HG03571 (cell line): ENCODE measurements around the gene PABPC1L.

Experiments
- ATAC-seq: cut with Tn5 transposase; IDR thresholded peaks from one replicate; pipeline ENCODE4 v1.9.1; 2021; ENCODE audit not compliant: unreplicated experiment

The PABPC1L gene

DNA sequence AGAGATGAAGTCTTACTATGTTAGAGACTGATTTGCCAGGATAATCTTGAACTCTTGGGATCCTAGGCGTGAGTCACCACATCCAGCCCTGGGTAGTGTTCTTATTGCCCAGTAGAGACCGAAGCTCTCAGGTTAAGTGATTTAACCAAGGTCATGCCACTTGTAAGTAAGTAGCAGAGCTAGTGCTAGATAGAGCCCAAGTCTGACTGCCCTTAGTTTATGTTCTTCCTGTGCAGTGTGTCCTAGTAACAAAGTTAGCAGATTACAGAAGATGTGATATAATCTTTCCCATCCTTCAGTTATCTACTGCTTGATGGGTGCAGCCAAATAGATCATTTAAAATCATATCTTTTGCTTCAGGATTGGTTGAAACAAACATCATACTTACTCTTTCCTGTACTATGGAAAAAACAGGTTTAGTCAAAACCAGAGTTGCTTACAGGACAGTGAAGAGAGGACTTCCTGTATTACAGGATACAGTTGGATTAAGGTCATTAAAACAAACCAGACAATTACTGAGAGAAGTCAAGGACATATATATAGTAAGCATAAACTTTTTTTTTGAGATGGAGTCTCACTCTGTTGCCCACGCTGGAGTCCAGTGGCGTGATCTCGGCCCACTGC is 9.5 kb upstream of the PABPC1L start:
- ATAC-seq, result no peak

DNA sequence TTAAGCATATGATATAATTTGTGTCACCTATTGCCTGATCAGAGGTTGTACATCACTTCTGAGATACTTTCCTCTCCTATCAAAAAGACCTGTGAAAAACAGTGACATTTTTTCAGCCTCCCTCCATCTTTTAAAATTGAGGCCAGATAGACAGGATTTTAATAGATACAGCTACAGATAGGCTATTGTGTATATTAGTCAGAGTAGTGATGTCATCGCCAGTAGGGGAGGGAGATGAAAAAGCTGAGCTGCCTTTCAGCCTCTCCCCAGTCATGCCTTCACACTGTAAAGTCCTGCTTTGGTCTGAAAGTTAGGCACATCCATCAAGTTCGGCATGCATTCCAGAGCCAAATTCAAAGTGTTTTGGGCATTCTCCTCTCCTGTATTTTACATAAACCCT is 7.9 kb upstream of the PABPC1L start:
- no peak for ATAC-seq

DNA sequence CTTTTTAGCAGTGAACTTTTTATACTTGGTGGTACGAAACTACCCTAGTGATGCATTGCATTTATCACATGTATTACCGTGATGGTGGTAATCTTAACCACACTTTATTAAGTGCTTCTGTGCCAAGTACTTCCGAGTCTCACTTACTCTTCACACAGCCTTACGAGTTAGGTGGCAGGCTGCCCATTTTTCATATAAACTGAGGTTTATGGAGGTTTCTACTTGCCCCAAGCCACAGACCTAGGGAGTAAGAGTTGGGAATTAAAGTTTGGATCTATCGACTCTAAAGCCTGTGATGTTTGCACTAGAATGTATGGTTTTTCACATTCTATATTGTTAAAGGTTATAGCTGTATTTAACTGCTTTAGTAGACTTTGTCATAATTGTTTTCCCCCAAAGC is 5.5 kb upstream of the PABPC1L start:
- ATAC-seq, result no peak

DNA sequence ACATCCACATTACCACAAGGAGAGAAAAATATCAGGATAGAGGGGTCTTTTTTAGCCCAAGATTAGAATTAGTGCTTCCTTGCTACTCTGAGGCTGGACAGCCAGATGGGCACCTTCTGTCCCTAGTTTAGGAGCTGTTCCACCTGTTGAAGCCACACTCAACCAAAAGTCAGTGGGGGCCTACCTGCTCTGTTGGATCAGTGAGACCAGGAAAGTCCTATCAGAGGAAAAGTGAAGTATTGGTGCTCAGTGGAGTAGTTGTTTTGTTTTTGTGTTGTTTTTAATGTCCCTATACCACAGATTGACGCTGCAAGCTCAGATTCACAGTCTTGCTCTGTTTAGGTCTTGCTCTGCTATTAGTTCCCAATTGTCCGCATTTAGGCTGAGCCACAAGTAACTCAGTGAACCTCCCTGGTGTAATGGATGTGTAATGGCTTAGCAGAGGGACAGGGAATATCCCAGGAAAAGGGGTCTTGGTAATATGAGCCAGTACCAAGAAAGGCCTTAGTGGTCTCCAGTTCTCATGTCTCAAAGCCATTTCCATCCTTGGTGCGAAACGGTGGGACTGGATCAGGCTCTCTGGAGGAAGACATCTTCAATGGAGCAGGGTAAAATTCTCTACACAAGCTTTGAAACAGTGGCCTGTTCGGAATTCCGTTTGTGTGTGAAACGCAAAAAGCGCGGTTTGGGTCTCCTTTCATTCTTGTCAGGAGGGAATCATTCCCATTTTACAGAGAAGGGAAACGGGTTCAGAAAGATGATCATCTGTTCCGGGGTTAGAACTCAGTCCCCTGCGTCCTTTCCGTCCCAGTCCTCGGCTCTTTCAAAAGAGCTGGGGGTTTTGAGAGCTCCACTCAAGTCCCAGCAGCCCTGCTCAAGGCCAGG is 631 bp upstream of the PABPC1L start:
- ATAC-seq, result no peak

DNA sequence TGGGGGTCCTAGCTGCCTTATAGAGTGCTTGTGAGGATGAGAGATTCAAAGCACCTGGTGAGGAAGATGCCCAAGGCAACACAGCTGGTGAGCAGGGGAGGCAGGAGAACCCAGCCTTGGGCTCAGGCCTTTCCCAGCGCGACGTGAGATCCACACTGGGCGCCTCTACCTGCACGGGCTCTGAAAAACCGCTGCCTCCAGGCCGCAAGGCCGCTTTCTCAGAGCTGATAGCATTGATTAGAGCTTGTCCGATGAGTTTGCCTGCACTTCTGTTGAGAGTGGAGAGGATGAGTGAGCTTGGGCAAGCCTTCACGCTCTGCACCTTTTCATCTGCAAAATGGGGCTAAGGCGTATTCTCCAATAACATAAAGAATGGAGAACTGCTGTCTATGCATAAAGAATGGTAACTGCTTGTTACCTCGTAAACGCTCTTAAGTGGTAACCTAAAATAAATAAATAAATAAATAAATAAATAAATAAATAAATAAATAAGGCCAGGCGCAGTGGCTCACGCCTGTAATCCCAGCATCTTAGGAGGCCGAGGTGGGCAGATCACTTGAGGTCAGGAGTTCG is 916 bp downstream of the PABPC1L start:
- no peak for ATAC-seq

DNA sequence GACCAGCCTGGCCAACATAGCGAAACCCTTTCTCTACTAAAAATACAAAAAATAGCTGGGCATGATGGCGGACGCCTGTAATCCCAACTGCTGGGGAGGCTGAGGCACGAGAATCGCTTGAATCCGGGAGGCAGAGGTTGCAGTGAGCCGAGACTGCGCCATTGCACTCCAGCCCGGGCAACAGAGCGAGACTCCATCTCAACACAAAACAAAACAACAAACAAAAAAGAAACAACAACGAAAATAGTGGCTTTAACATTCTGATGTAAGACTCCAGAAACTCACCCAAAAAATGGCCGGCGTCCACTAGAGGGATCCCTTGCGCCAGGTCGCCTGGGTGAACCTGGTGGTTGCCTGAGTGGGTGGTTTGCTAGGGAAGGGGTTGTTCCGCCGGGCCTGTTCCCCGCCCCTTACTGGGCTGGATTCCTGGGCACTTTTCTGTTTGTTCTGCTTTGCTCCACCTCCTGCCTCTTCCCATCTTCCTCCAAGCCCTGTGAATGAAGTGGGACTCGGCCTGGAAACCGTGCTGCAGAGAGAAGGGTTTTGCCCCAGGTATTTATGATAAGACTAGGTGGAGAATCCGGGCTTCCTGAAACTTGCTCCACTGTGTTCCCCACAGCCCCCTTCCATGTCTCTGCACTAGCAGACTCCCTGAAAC is 1.5 kb downstream of the PABPC1L start:
- ATAC-seq, result no peak

DNA sequence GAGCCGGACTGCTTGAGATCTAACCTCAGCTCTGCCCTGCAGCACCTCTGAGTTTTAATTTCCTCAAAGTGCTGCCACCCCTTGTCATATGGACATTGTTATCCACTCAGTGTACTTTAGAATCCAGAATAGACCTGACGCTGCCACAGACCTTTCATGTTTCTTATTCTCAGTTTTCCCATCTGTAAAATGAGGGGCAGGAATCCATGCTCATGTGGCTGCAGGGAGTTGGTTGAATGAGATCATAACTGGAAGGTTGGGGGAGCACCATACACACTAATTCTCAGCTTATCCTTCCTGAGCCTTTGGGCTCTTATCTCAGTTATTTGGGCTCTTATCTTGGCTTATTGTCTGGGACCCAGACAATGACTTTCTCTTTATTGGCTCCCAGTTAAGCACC is 2.3 kb downstream of the PABPC1L start:
- ATAC-seq, result no peak

DNA sequence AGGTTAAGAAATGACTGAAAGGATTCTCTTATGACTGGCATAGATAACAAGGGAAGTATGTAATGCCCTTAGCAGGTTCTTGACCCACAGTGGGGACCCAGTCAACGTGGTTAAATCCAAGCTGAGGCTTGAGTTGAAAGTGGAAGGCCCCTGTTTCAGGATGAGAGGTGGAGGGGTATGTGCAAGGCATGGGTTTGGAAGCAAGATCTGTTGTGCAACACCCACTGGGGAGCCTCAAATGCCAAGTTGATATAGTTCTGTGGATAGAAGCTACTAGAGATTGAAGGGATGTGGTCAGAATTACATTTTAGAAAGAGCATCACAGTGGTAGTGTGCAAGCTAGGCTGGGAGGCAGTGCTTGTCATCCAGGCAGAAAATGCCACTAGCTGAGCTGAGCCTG is 5.1 kb downstream of the PABPC1L start:
- no peak for ATAC-seq

DNA sequence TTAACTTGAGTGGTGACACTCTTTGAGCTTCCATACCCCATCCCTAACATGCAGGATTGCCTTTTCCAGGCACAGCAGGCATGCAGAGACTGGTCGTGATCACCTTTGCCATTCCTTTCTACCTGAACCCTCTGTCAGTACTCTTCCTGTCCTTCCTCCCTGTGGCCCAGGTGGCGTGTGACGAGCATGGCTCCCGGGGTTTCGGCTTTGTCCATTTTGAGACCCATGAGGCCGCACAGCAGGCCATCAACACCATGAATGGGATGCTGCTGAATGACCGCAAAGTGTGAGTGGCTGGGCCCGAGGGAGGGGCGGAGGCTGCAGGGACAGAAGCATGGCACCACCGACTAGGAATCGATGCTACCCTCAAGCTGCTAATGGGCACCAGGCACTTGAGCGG is 6.7 kb downstream of the PABPC1L start:
- no peak for ATAC-seq

DNA sequence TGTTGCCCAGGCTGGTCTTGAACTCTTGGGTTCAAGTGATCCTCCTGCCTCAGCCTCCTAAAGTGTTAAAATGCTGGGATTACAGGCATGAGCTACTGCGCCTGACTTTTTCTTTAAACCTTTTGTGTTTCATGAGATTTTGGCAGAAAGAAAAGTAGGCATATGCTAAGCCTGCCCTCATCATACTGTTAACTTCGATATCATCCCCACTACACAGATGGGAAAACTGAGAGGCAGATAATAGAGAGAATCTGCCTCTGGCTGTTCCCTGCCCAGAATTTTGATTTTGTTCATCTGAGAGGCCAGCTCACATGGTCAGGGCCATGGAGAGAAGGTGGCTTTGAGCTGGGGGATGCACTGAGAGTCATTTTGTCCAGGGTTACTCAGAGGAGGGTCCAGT is 7.5 kb downstream of the PABPC1L start:
- ATAC-seq, result no peak

DNA sequence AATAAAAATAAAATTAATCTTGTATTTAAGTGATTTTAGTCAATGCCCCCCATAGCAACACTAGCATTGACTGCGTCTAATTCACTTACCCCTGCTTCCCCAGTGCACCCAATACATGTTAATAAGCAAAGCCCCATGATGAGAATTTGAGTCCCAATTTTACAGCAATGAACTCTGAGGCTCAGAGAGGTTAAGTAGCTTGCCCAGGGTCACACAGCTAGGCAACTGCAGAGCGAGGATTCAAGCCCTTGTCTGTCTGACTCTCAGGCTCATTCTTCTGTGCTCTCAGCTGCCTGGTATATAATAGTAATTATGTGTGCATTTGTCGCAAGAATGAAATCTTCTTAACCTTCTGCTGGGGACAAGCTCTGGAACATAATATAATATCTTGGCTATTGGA is 8.5 kb downstream of the PABPC1L start:
- ATAC-seq, result no peak

DNA sequence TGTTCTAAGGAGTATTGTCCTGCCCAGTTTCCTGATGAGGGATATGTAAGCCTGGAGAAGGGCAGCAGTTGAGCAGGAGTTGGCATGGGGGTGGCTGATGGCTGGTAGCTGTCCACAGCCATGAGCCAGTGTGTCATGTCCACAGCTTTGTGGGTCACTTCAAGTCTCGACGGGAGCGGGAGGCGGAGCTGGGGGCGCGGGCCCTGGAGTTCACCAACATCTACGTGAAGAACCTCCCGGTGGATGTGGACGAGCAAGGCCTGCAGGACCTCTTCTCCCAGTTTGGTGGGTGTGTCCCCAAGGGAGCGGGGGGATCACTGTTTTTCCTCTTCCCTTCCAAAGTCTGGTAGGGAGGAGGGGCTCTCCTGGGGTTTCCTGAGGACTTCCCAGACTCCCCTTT is 8.9 kb downstream of the PABPC1L start:
- ATAC-seq, result no peak

DNA sequence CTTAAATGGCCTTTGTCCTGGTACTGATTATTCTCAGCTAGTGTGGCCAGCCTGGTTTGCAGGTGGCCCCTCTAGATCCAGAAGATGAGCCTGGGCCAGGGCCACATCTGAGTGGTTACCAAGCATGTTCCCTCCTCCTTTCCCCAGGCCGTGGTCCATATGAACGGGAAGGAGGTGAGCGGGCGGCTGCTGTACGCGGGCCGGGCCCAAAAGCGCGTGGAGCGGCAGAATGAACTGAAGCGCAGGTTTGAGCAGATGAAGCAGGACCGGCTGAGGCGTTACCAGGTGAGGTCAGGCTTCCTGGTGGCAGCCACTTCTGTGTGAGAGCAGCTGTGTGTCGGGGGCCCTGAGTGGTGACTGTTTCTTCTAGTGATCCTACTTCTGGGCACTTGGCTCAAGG is 11.6 kb downstream of the PABPC1L start:
- no peak for ATAC-seq

DNA sequence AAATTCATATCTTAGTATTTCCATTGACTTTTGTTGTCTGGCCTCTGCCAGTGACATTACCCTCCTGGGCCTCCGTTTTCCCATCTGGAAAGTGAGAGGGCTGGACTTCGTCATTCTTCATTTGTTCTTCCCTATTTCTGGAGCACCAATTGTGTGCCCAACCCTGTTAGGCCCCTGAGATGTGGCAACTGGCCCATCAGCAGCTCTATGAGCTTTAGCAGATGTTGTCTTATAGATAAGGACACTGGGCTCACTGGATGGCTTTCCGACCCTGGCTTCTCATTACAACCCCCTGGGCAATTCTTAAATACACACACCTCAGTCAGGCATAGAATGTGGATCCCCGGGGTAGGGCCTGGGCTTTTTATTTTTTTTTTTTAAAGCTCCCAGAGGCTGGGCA is 14.7 kb downstream of the PABPC1L start:
- no peak for ATAC-seq

DNA sequence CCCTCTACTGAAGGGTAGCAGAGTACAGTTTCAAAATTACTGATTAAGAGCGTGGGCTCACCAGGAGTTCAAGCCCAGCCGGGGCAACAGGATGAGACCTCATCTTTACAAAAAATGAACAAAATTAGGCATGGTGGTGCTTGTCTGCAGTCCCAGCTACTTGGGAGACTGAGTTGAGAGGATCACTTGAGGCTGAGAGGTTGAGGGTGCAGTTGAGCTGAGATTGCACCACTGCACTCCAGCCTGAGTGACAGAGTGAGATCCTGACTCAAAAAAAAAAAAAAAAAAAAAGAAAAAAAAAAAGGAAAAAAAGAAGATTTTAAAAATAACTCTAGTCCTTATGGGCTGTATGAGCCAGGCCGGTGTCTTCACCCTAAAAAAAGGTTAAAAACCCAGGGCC is 18.7 kb downstream of the PABPC1L start:
- no peak for ATAC-seq

DNA sequence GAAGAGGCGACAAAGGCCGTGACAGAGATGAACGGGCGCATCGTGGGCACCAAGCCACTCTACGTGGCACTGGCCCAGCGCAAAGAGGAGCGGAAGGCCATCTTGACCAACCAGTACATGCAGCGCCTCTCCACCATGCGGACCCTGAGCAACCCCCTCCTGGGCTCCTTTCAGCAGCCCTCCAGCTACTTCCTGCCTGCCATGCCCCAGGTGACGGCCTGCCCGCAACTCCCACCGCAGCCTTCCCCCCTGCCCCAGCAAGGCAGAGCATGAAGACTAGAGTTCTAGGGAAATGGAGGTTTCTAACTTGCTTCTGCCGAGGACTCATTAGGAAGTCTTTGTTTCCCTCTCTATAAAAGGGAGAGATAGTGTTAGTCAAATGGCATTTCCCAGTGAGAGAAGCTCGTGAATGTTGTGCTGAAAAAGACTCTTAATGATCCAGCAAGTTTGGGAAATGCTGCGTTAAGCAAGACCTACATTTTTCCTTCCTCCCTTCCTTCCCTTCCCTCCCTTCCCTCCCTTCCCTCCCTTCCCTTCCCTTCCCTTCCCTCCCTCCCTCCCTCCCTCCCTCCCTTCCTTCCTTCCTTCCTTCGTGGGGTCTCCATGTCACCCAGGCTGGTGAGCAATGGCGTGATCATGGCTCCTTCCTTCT is 20.8 kb downstream of the PABPC1L start:
- ATAC-seq, result no peak

DNA sequence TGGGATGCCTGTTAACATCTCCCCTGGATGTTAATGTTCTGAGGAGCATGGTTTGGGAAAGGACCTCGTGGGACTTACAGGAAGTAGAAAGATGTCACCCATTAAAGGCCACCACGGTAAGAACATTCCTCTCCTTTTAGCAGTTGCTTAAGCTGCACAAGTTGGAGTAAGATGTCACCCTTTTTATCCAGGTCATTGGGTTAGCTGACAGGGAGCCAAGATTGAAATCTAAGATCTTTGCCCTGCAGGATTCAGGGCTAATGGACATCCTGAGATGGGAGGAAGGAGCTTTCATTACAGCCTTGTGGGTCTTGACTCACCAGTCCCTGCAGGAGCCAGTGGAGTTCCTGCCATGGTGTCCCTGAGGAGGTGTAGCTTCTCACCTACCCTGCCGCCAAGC is 22.1 kb downstream of the PABPC1L start:
- no peak for ATAC-seq

DNA sequence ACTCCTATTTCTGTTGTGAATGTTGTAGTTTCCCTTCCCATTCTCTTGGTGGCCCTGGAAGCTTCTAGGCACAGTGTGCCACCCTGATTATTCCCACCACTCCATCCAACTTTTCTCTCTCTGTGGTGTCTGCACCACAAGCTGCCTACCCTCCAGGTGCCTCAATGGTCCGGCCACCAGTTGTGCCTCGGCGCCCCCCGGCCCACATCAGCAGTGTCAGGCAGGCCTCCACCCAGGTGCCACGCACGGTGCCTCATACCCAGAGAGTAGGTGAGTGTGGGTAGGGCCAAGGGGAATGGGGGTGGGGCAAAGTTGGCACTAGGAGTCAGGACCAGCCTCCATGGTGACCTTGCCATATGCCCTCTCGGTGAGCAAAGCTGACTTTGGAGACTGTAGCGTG is 23.1 kb downstream of the PABPC1L start:
- ATAC-seq, result no peak

DNA sequence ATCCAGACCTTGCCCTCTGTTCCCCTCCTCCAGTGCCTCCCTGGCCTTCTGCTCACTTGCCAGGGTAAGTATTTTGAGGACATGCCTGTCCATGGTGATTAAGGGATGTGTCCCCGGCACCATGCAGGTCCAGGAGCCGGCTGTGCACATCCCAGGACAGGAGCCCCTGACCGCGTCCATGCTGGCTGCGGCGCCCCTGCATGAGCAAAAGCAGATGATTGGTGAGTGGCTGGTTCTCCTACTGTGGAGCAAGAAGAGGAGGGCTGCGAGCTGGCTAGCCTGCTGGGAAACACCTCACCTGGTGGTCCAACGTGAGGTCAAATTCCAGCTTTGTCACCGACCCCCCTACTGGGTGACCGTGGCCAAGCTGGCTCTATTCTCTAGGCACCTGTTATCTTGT is 26.6 kb downstream of the PABPC1L start:
- no peak for ATAC-seq

DNA sequence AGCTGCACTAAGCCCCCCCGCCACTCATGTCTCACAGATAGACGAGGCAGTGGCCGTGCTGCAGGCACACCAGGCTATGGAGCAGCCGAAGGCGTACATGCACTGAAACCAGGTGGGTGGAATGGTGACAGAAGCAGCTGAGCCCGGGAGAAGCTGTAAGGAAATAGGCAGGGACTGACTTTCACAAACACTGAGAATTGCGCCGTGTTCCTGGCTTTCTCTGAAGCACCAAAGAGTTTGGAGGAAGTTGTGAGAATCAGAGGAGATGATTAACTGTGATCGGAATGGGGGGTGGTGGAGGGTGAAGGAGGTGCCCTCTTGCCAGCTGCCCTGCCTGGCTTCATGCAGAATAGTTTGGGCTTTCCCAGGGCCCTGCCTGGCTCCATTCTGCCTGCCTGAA is 28.8 kb downstream of the PABPC1L start:
- ATAC-seq, result no peak

DNA sequence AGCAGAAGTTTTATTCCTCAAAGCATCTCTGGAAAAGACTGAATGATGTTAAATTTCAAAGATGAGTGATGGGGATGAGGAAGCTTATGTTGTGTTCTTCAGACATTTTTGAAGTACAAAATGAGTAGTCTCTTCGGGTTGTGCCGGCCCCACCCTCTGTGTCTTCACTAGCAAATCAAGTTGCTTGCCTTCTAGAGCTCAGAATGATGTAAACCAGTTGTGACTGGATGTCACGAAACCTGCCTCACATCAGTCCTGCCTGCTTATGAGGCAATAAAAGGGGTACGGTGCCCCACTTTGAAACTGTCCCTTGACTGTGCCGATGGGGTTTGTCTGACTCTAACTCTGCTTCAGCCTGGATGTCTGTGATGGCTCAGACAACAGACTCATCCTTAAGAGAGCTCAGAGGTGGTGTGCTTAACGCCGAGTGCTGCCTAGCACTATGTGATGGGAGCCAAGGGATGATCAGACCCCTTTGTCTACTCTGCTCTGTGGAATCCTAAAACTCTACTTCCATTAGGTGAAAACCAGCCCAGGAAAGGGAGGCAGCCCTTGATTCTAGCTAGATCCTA is 31.3 kb downstream of the PABPC1L start:
- ATAC-seq, result no peak
